Measurements from ENCODE around the gene UIMC1.

The UIMC1 gene

GRCh38 chr5:176899946-176900779 is 106.4 kb downstream of the UIMC1 start:
- Histone ChIP-seq H3K4me2 (peak overlapping the region; percentile 43), H3K36me3 (peaks cover 43% of the 10 kb centered on the region), H3K4me3 (no peak overlapping the region), H3K27ac (no peak overlapping the region), H3K9me3 (no peaks in the 10 kb centered on the region), H3K27me3 (no peaks in the 10 kb centered on the region), H4K20me1 (peaks cover 50% of the 10 kb centered on the region; the same call in 1 of the 2 replicates), H3K4me1 (peaks cover 21% of the 10 kb centered on the region), H3K9ac (no peak overlapping the region)
- TF ChIP-seq Cebpa-rat (IDR thresholded peaks at IDR 0.05), result no peak

- H3K4me2 ChIP-seq, result peak within 1 kb of the TSS; percentile 43
- no peaks in the 10 kb centered on the region for H3K9me3 ChIP-seq
- no peak within 1 kb of the TSS for H3K9ac ChIP-seq
- H3K27me3 ChIP-seq, result no peaks in the 10 kb centered on the region
- peaks cover 36% of the 10 kb centered on the region for H3K36me3 ChIP-seq
- H3K27ac ChIP-seq, result no peak within 1 kb of the TSS
- no peak within 1 kb of the TSS for H3K4me3 ChIP-seq
- peaks cover 46% of the 10 kb centered on the region; the same call in 1 of the 2 replicates for H4K20me1 ChIP-seq
- no peak for TF ChIP-seq Cebpa-rat (IDR thresholded peaks at IDR 0.05)
- H3K4me1 ChIP-seq, result peaks cover 21% of the 10 kb centered on the region
These were observed 107.2 kb downstream of the UIMC1 start, which contains the start of gene HK3 for GRCh38 chr5:176899296-176899891. Gene HK3, minus strand, starts transcription at chr5:176899346. Its CDS starts 3,187 bp downstream, at chr5:176896159.

- H3K9ac ChIP-seq, result no peak overlapping the region
- TF ChIP-seq Cebpa-rat (IDR thresholded peaks at IDR 0.05), result no peak
These were observed 109.3 kb downstream of the UIMC1 start for GRCh38 chr5:176897263-176897662.

GRCh38 chr5:176895831-176896230 is 110.7 kb downstream of the UIMC1 start:
- peaks cover 4% of the 10 kb centered on the region; the same call in 1 of the 2 replicates for H3K27me3 ChIP-seq
- no peaks in the 10 kb centered on the region for H3K9me3 ChIP-seq
- H4K20me1 ChIP-seq, result peaks cover 16% of the 10 kb centered on the region; the same call in 1 of the 2 replicates
- 0 out of 2 replicates have a peak, but pooled peaks cover under 1% of the 10 kb centered on the region for H3K36me3 ChIP-seq
- no peak overlapping the region for H3K9ac ChIP-seq
- H3K4me1 ChIP-seq, result peaks cover 21% of the 10 kb centered on the region
- no peak for TF ChIP-seq Cebpa-rat (IDR thresholded peaks at IDR 0.05)
- H3K4me2 ChIP-seq, result no peak overlapping the region
- no peak overlapping the region for H3K4me3 ChIP-seq
- no peak overlapping the region for H3K27ac ChIP-seq

More at GRCh38 chr5:176897263-176897662, 109.3 kb downstream of the UIMC1 start:
- Histone ChIP-seq H3K36me3 (peaks cover 14% of the 10 kb centered on the region), H3K4me3 (no peak overlapping the region), H3K4me2 (no peak overlapping the region), H3K4me1 (peaks cover 21% of the 10 kb centered on the region), H4K20me1 (peaks cover 28% of the 10 kb centered on the region; the same call in 1 of the 2 replicates), H3K27me3 (peaks cover under 1% of the 10 kb centered on the region; the same call in 1 of the 2 replicates), H3K27ac (no peak overlapping the region), H3K9me3 (no peaks in the 10 kb centered on the region)

GRCh38 chr5:176894298-176894697 is 112.3 kb downstream of the UIMC1 start:
- Histone ChIP-seq H3K27me3 (peaks cover 4% of the 10 kb centered on the region; the same call in 1 of the 2 replicates), H3K36me3 (no peaks in the 10 kb centered on the region), H3K9ac (no peak overlapping the region), H4K20me1 (peaks cover under 1% of the 10 kb centered on the region; the same call in 1 of the 2 replicates), H3K4me1 (peaks cover 10% of the 10 kb centered on the region), H3K9me3 (no peaks in the 10 kb centered on the region), H3K4me2 (no peak overlapping the region), H3K27ac (no peak overlapping the region), H3K4me3 (no peak overlapping the region)
- TF ChIP-seq Cebpa-rat (IDR thresholded peaks at IDR 0.05), result no peak

- no peak for TF ChIP-seq Cebpa-rat (IDR thresholded peaks at IDR 0.05)
- Histone ChIP-seq H3K4me3 (no peak overlapping the region), H3K27ac (no peak overlapping the region), H3K4me2 (no peak overlapping the region), H4K20me1 (no peaks in the 10 kb centered on the region; the same call in 1 of the 2 replicates), H3K4me1 (peaks cover 7% of the 10 kb centered on the region; the same call in 1 of the 2 replicates), H3K9me3 (no peaks in the 10 kb centered on the region), H3K27me3 (peaks cover 4% of the 10 kb centered on the region; the same call in 1 of the 2 replicates), H3K9ac (no peak overlapping the region), H3K36me3 (no peaks in the 10 kb centered on the region)
These were observed 113.9 kb downstream of the UIMC1 start for GRCh38 chr5:176892663-176893062.

GRCh38 chr5:176891331-176891958 is 115.1 kb downstream of the UIMC1 start:
- Histone ChIP-seq H4K20me1 (peaks cover 5% of the 10 kb centered on the region; the same call in 1 of the 2 replicates), H3K9ac (no peak overlapping the region), H3K27ac (no peak overlapping the region), H3K4me3 (no peak overlapping the region), H3K4me2 (no peak overlapping the region), H3K4me1 (peaks cover 4% of the 10 kb centered on the region; the same call in 1 of the 2 replicates), H3K27me3 (peaks cover 4% of the 10 kb centered on the region; the same call in 1 of the 2 replicates), H3K36me3 (no peaks in the 10 kb centered on the region), H3K9me3 (no peaks in the 10 kb centered on the region)
- no peak for TF ChIP-seq Cebpa-rat (IDR thresholded peaks at IDR 0.05)

GRCh38 chr5:176890455-176891330 is 115.9 kb downstream of the UIMC1 start:
- Histone ChIP-seq H3K36me3 (no peaks in the 10 kb centered on the region), H3K27me3 (peaks cover 4% of the 10 kb centered on the region; the same call in 1 of the 2 replicates), H4K20me1 (peaks cover 5% of the 10 kb centered on the region; the same call in 1 of the 2 replicates), H3K27ac (no peak overlapping the region), H3K4me2 (no peak overlapping the region), H3K9ac (no peak overlapping the region), H3K4me1 (no peaks in the 10 kb centered on the region), H3K9me3 (no peaks in the 10 kb centered on the region), H3K4me3 (no peak overlapping the region)
- no peak for TF ChIP-seq Cebpa-rat (IDR thresholded peaks at IDR 0.05)

Data from BLaER1 (cell line).